OCI-LY7 (cell line): ENCODE measurements around the gene TULP4. TPM values are rescaled to one million over a fixed set of nuclear protein-coding genes. Genes with fewer than 3 reads are reported as not detected.

Experiments
- BruUV-seq: library from RNA; stranded (reverse); fragments of 400-500 nt; replicated peaks from 2 replicates; lab custom pipeline; 2021; lab: Mats Ljungman, UMichigan
- CTCF ChIA-PET: fragments of 300-600 bp; sonication (Branson Sonifier 250); formaldehyde crosslinking; loops from one replicate; lab custom pipeline; 2022; ENCODE audit warnings: antibody characterized with exemption; ENCODE audit not compliant: unreplicated experiment; lab: Charles Lee
- POLR2A ChIA-PET: fragments of 300-600 bp; sonication (Branson Sonifier 250); formaldehyde crosslinking; loops from one replicate; lab custom pipeline; 2022; ENCODE audit warnings: antibody characterized with exemption; lab: Charles Lee
- DNase-seq: peaks from one replicate; pipeline ENCODE4 v3.0.0-alpha.2; 2015; ENCODE audit warnings: low spot score
- H2AFZ ChIP-seq: fragments of 200-600 bp; sonication (generic), shearing (Covaris generic); 2 replicates; pipeline ENCODE4 v1.6.1; 2014; ENCODE audit warnings: mild to moderate bottlenecking, antibody characterized with exemption, low read length, moderate library complexity
- H3K27ac ChIP-seq: fragments of 200-600 bp; sonication (generic); 2 replicates; pipeline ENCODE4 v1.5.1; 2014; ENCODE audit warnings: mixed run types, low read depth, mild to moderate bottlenecking, moderate library complexity, low read length, inconsistent platforms; ENCODE audit not compliant: poor library complexity, severe bottlenecking
- H3K36me3 ChIP-seq: fragments of 200-600 bp; sonication (generic); 2 replicates; pipeline ENCODE4 v1.6.1; 2014; ENCODE audit warnings: mild to moderate bottlenecking, antibody characterized with exemption, low read length, moderate library complexity, mixed read lengths; ENCODE audit not compliant: insufficient read depth
- H3K4me1 ChIP-seq: fragments of 200-600 bp; sonication (generic); 2 replicates; pipeline ENCODE4 v1.5.1; 2014; ENCODE audit warnings: mild to moderate bottlenecking, low read length; ENCODE audit not compliant: insufficient read depth, poor library complexity, severe bottlenecking
- H3K4me2 ChIP-seq: fragments of 200-600 bp; sonication (generic); 2 replicates; pipeline ENCODE4 v1.6.1; 2014; ENCODE audit warnings: mild to moderate bottlenecking, low read length
- H3K4me3 ChIP-seq: fragments of 200-600 bp; sonication (generic); 2 replicates; pipeline ENCODE4 v1.5.1; 2014; ENCODE audit warnings: mild to moderate bottlenecking, low read depth, low read length; ENCODE audit not compliant: poor library complexity, severe bottlenecking
- H3K79me2 ChIP-seq: fragments of 200-600 bp; sonication (generic); 2 replicates; pipeline ENCODE4 v1.6.1; 2016; ENCODE audit warnings: low read depth, mild to moderate bottlenecking, low read length, moderate library complexity, mixed read lengths; ENCODE audit not compliant: insufficient read depth
- H3K9me2 ChIP-seq: fragments of 200-600 bp; sonication (generic); 2 replicates; pipeline ENCODE4 v1.6.1; 2016; ENCODE audit warnings: mild to moderate bottlenecking, low read length, mixed read lengths; ENCODE audit not compliant: insufficient read depth
- H3K9me3 ChIP-seq: fragments of 200-600 bp; sonication (generic); 2 replicates; pipeline ENCODE4 v1.6.1; 2014; ENCODE audit warnings: mild to moderate bottlenecking, mixed run types, low read length, mixed read lengths
- H4K20me1 ChIP-seq: fragments of 200-600 bp; sonication (generic); 2 replicates; pipeline ENCODE4 v1.6.1; 2014; ENCODE audit warnings: mild to moderate bottlenecking, antibody characterized with exemption, low read length, moderate library complexity, mixed read lengths; ENCODE audit not compliant: insufficient read depth
- CTCF ChIP-seq: fragments of 200-600 bp; sonication (generic); conservative IDR thresholded peaks from 2 replicates; pipeline ENCODE4 v1.5.1; 2014; ENCODE audit warnings: mild to moderate bottlenecking, antibody characterized with exemption, low read length, moderate library complexity, mixed read lengths
- EZH2phosphoT487 ChIP-seq: fragments of 200-600 bp; sonication (generic); IDR thresholded peaks from 2 replicates; pipeline ENCODE4 v1.6.1; 2018; ENCODE audit warnings: low read depth, borderline replicate concordance, mild to moderate bottlenecking, mixed run types, antibody characterized with exemption, low read length, moderate library complexity, mixed read lengths
- intact Hi-C: fragments of 100-400 bp; cut with micrococcal nuclease; formaldehyde crosslinking; loops from one replicate; pipeline ENCODE4 v1.10.0; 2022; ENCODE audit not compliant: unreplicated experiment
- total RNA-seq, 2 experiments: library from RNA; depleted of rRNA in 1 of 2; stranded (reverse); fragments of >200 nt in 1 of 2; shearing (Covaris generic) in 1 of 2; gene quantifications; 2 replicates each; pipeline ENCODE4 v1.2.3, GENCODE V29; 2014 to 2022

TULP4 gene
- total RNA-seq, 2 experiments from 2014 or later, result 62.1 to 64.8 TPM

GRCh38 chr6:158328952-158329351, 16.7 kb downstream of the TULP4 start:
- Histone ChIP-seq H3K4me3 (no peak overlapping the region), H3K4me1 (peaks cover 42% of the 10 kb centered on the region), H2AFZ (no peak overlapping the region), H3K9me2 (no peaks in the 10 kb centered on the region), H3K9me3 (0 out of 2 replicates have a peak, but pooled peaks cover 14% of the 10 kb centered on the region), H3K27ac (peak overlapping the region; percentile 6), H3K4me2 (peak overlapping the region; percentile 51), H3K36me3 (peaks cover 21% of the 10 kb centered on the region), H4K20me1 (peaks cover 13% of the 10 kb centered on the region), H3K79me2 (peaks cover 42% of the 10 kb centered on the region; the same call in 1 of the 2 replicates)
- DNase-seq, result peak; percentile 17
- intact Hi-C loops, result no loop called here
- ChIA-PET CTCF (no interaction called here), POLR2A (interaction anchor here (0.6 to 1.1 kb wide), 5 partner anchors 13 to 185 kb away, joined by 3 to 6 read pairs (median 4); no protein-coding TSS in a partner anchor)
- no TSS peak for BruUV-seq
- TF ChIP-seq EZH2phosphoT487, result no peak
- no peak for TF ChIP-seq CTCF

- intact Hi-C loops, result no loop called here
- POLR2A ChIA-PET, result interaction anchor here (0.6 to 1.1 kb wide), 6 partner anchors 13 to 1077 kb away, joined by 3 to 6 read pairs (median 4); no protein-coding TSS in a partner anchor
- Histone ChIP-seq H4K20me1 (peaks cover 10% of the 10 kb centered on the region), H3K9me3 (0 out of 2 replicates have a peak, but pooled peaks cover 14% of the 10 kb centered on the region), H3K4me3 (no peak overlapping the region), H2AFZ (no peak overlapping the region), H3K9me2 (no peaks in the 10 kb centered on the region), H3K27ac (no peak overlapping the region), H3K79me2 (peaks cover 42% of the 10 kb centered on the region; the same call in 1 of the 2 replicates), H3K36me3 (peaks cover 22% of the 10 kb centered on the region), H3K4me1 (peaks cover 42% of the 10 kb centered on the region), H3K4me2 (peak overlapping the region; percentile 51)
- BruUV-seq, result no TSS peak
- TF ChIP-seq CTCF (no peak), EZH2phosphoT487 (no peak)
- CTCF ChIA-PET, result no interaction called here
- no peak for DNase-seq
These were observed 17.3 kb downstream of the TULP4 start for GRCh38 chr6:158329531-158329930.

GRCh38 chr6:158330016-158330415, 17.8 kb downstream of the TULP4 start:
- Histone ChIP-seq H3K9me3 (0 out of 2 replicates have a peak, but pooled peaks cover 14% of the 10 kb centered on the region), H3K4me3 (no peak overlapping the region), H3K27ac (no peak overlapping the region), H3K9me2 (no peaks in the 10 kb centered on the region), H3K36me3 (peaks cover 25% of the 10 kb centered on the region), H4K20me1 (peaks cover 7% of the 10 kb centered on the region; the same call in 1 of the 2 replicates), H3K79me2 (peaks cover 42% of the 10 kb centered on the region; the same call in 1 of the 2 replicates), H2AFZ (no peak overlapping the region), H3K4me2 (no peak overlapping the region), H3K4me1 (peaks cover 42% of the 10 kb centered on the region)
- ChIA-PET POLR2A (interaction anchor here (0.7 to 0.8 kb wide), 2 partner anchors 83 to 1077 kb away, joined by 3 to 5 read pairs; no protein-coding TSS in a partner anchor), CTCF (no interaction called here)
- intact Hi-C loops, result no loop called here
- DNase-seq, result no peak
- TF ChIP-seq CTCF (no peak), EZH2phosphoT487 (no peak)
- BruUV-seq, result no TSS peak
